ENCODE results near the gene SPATA6.

- no peak for TF ChIP-seq CTCF (IDR thresholded peaks at IDR 0.05; ENCODE audit: low read depth, low read length)
- TF ChIP-seq POLR2A (IDR thresholded peaks at IDR 0.05; ENCODE audit: extremely low read depth, insufficient read length): no peak
- no peak for TF ChIP-seq MYC (IDR thresholded peaks at IDR 0.05; ENCODE audit: low read depth, low read length)
Observed at GRCh38 chr1:48405940-48406339, 66.1 kb downstream of the SPATA6 start.
